A549 (cell line): ENCODE data around the gene RPL21.

ENCODE experiments used
- CEBPB ChIP-seq, 2 experiments: fragments of >200 bp in 1 of 2; sonication (Bioruptor Twin) in 1 of 2; formaldehyde crosslinking in 1 of 2; IDR thresholded peaks; 2 replicates each; pipeline ENCODE4 v1.6.1; 2012 to 2016
- CTCF ChIP-seq: fragments of >200 bp; sonication (Bioruptor Twin); formaldehyde crosslinking; IDR thresholded peaks from 3 replicates; pipeline ENCODE4 v1.5.1; 2016
- HDAC2 ChIP-seq: fragments of 200-600 bp; sonication (generic); IDR thresholded peaks from 2 replicates; pipeline ENCODE4 v1.6.1; 2016
- MAX ChIP-seq: IDR thresholded peaks from 2 replicates; pipeline ENCODE4 v1.6.1; 2012
- MAZ ChIP-seq: fragments of 150-350 bp; IDR thresholded peaks from 2 replicates; pipeline ENCODE4 v1.6.1; 2014; ENCODE audit warnings: antibody characterized with exemption, low read depth, low read length, borderline replicate concordance
- PBX3 ChIP-seq: IDR thresholded peaks from 2 replicates; pipeline ENCODE4 v1.6.1; 2012
- RAD21 ChIP-seq, 2 experiments: fragments of >200 bp in 1 of 2; sonication (Bioruptor Twin) in 1 of 2; formaldehyde crosslinking in 1 of 2; IDR thresholded peaks in 1 of 2; conservative IDR thresholded peaks in 1 of 2; 2 replicates in 1 of 2; 3 replicates in 1 of 2; pipeline ENCODE4 v1.6.1; 2012 to 2018; ENCODE audit warnings: inconsistent platforms in 1 of 2
- REST ChIP-seq: fragments of 200-600 bp; sonication (generic); IDR thresholded peaks from 2 replicates; pipeline ENCODE4 v1.6.1; 2016; ENCODE audit warnings: antibody characterized with exemption, mild to moderate bottlenecking, moderate library complexity
- RNF2 ChIP-seq: fragments of 200-600 bp; sonication (generic); IDR thresholded peaks from 2 replicates; pipeline ENCODE4 v1.6.1; 2016; ENCODE audit warnings: low read depth, mild to moderate bottlenecking, antibody characterized with exemption, moderate library complexity, borderline replicate concordance
- SMC3 ChIP-seq: fragments of >200 bp; sonication (Bioruptor Twin); formaldehyde crosslinking; IDR thresholded peaks from 3 replicates; pipeline ENCODE4 v1.6.1; 2018; ENCODE audit warnings: inconsistent platforms
- SREBF2 ChIP-seq: fragments of 450-650 bp; IDR thresholded peaks from 2 replicates; pipeline ENCODE4 v1.6.1; 2014; ENCODE audit warnings: mild to moderate bottlenecking, moderate library complexity
- USF2 ChIP-seq: fragments of 450-650 bp; IDR thresholded peaks from 2 replicates; pipeline ENCODE4 v1.6.1; 2014; ENCODE audit warnings: antibody characterized with exemption
- ZC3H11A ChIP-seq: fragments of 450-650 bp; IDR thresholded peaks from 2 replicates; pipeline ENCODE4 v1.6.1; 2014; ENCODE audit warnings: antibody characterized with exemption, mild to moderate bottlenecking

GRCh38 chr13:27281420-27281819 is 30.1 kb downstream of the RPL21 start:
- TF ChIP-seq SMC3 (no peak), CEBPB (IDR thresholded peaks at IDR 0.05) (no peak), CTCF (no peak), ZC3H11A (no peak), RNF2 (no peak), RAD21 (conservative IDR thresholded peaks at IDR 0.05 in 1 of 2, IDR thresholded peaks at IDR 0.05 in 1 of 2) (no peak), SREBF2 (no peak), USF2 (no peak), HDAC2 (no peak), MAX (no peak), PBX3 (no peak), MAZ (no peak), REST (no peak)
